Mammary epithelial cell (primary cell): ENCODE results near the gene TMEM119.

Experiments used
- CTCF ChIP-seq, 2 donors: IDR thresholded peaks in 1 of 2; conservative IDR thresholded peaks in 1 of 2; 2 replicates each; pipeline ENCODE4 v1.5.1; 2011 to 2012; ENCODE audit warnings: inconsistent platforms in 2 of 2, low read length in 2 of 2, mild to moderate bottlenecking in 2 of 2, control low read depth in 1 of 2, low read depth in 1 of 2; ENCODE audit not compliant: insufficient read depth in 1 of 2; ENCODE audit errors: extremely low read depth in 1 of 2
- EZH2 ChIP-seq: IDR thresholded peaks from 2 replicates; pipeline ENCODE4 v1.6.1; 2012; ENCODE audit warnings: low read length, inconsistent platforms, borderline replicate concordance

- peak in 1 of 2 donors; percentile 2 for TF ChIP-seq CTCF (conservative IDR thresholded peaks at IDR 0.05 in 1 of 2, IDR thresholded peaks at IDR 0.05 in 1 of 2; ENCODE audit: extremely low read depth in 1 of 2, insufficient read depth in 1 of 2, low read depth in 1 of 2, low read length in 2 of 2)
- TF ChIP-seq EZH2, result no peak
Observed at GRCh38 chr12:108646600-108647579, 49.0 kb upstream of the TMEM119 start.
